SW 1271 (cell line): ENCODE measurements around the gene PRR27.
"Not testable (repeated sequence)": the region's sequence is repeated elsewhere in the genome, so short reads cannot be mapped to it uniquely, and the experiment has no call there.

Experiments
- DNase-seq, 2 experiments: peaks; one replicate each; lab custom pipeline; 2025; lab: John Stamatoyannopoulos, UW

Gene PRR27

DNA sequence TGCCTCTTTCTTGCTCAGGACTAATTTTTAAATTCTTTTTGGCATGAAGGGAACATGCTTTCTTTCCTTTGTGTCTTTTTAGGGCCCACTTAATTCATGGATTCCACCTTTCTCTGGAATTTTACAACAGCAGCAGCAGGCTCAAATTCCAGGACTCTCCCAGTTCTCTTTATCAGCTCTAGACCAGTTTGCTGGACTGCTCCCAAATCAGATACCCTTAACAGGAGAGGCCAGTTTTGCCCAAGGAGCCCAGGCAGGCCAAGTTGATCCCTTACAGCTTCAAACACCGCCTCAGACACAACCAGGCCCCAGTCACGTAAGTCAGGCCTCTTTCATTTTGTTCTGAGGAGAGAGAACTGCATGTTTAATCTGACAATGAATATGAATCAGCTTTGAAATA is 43.8 kb downstream of the PRR27 start:
- DNase-seq: no peak

- DNase-seq: no peak
Observed at GRCh38 chr4:70203601-70204000, 49.6 kb downstream of the PRR27 start.

DNA sequence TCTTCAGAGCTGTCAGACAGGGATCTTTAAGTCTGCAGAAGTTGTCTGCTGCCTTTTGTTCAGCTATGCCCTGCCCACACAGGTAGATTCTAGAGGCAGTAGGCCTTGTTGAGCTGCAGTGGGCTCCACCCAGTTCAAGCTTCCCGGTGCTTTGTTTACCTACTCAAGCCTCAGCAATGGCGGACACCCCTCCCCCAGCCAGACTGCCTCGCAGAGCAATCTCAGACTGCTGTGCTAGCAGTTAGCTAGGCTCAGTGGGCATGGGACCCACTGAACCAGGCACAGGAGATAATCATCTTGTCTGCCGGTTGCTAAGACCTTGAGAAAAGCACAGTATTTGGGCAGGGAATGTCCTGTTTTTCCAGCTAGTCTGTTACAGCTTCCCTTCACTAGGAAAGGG is 58.7 kb downstream of the PRR27 start:
- DNase-seq: not testable (repeated sequence)
